Ascending aorta (tissue), 2 donors: ENCODE data around the gene MN1. TPM values are rescaled to one million over a fixed set of nuclear protein-coding genes. Genes with fewer than 3 reads are reported as not detected.

Source experiments
- DNase-seq, 2 donors: peaks; one replicate each; pipeline ENCODE4 v3.0.0-alpha.2; 2019; ENCODE audit warnings: low spot score in 2 of 2
- H3K27ac ChIP-seq, 2 donors: fragments of 200-600 bp; sonication (generic); one replicate each; pipeline ENCODE4 v1.5.1; 2016 to 2017; ENCODE audit warnings: mild to moderate bottlenecking in 1 of 2
- H3K27me3 ChIP-seq: fragments of 200-600 bp; sonication (generic); one replicate; pipeline ENCODE4 v1.5.1; 2017
- H3K36me3 ChIP-seq, 2 donors: fragments of 200-600 bp; sonication (generic); one replicate each; pipeline ENCODE4 v1.5.1; 2016
- H3K4me1 ChIP-seq, 2 donors: fragments of 200-600 bp; sonication (generic); one replicate each; pipeline ENCODE4 v1.5.1; 2016 to 2017; ENCODE audit warnings: mild to moderate bottlenecking in 1 of 2
- H3K4me3 ChIP-seq, 2 donors: fragments of 200-600 bp; sonication (generic); one replicate each; pipeline ENCODE4 v1.5.1; 2016 to 2017; ENCODE audit warnings: mild to moderate bottlenecking in 1 of 2
- H3K9me3 ChIP-seq, 2 donors: fragments of 200-600 bp; sonication (generic); one replicate each; pipeline ENCODE4 v1.5.1; 2016
- CTCF ChIP-seq, 3 experiments: fragments of 200-600 bp in 2 of 3; fragments of 450-650 bp in 1 of 3; sonication (generic) in 2 of 3; IDR thresholded peaks; one replicate each; pipeline ENCODE4 v1.5.1; 2016 to 2019; ENCODE audit warnings: antibody characterized with exemption in 3 of 3, mild to moderate bottlenecking in 1 of 3, moderate library complexity in 1 of 3
- intact Hi-C: fragments of 100-400 bp; cut with DNase I; formaldehyde crosslinking; loops from one replicate; pipeline ENCODE4 v1.15.1; 2023
- total RNA-seq: library from RNA; depleted of rRNA; stranded (reverse); fragments of >200 nt; gene quantifications from one replicate; pipeline ENCODE4 v1.1.0, GENCODE V29; 2016

MN1 gene
- total RNA-seq, 1 donor from 2014 or later: 23.0 TPM

- H3K27ac ChIP-seq: no peak overlapping the region
- H3K4me1 ChIP-seq: peaks cover under 1 to 3% of the 10 kb centered on the region in 2 donors
- no peaks in the 10 kb centered on the region for H3K36me3 ChIP-seq
- no peak overlapping the region for H3K4me3 ChIP-seq
- no peaks in the 10 kb centered on the region for H3K9me3 ChIP-seq
- intact Hi-C loops: no loop called here
- H3K27me3 ChIP-seq: no peaks in the 10 kb centered on the region
- TF ChIP-seq CTCF (IDR thresholded peaks at IDR 0.05): no peak
- no peak for DNase-seq
Observed at GRCh38 chr22:27714068-27714467, 87.5 kb downstream of the MN1 start.

- TF ChIP-seq CTCF (IDR thresholded peaks at IDR 0.05): no peak
- intact Hi-C loops: no loop called here
- Histone ChIP-seq H3K9me3 (no peaks in the 10 kb centered on the region), H3K36me3 (no peaks in the 10 kb centered on the region), H3K4me1 (no peaks in the 10 kb centered on the region), H3K4me3 (no peak overlapping the region), H3K27me3 (no peaks in the 10 kb centered on the region), H3K27ac (no peak overlapping the region)
- DNase-seq: no peak
Observed at GRCh38 chr22:27713461-27713860, 88.1 kb downstream of the MN1 start.

- Histone ChIP-seq H3K4me1 (no peaks in the 10 kb centered on the region), H3K9me3 (no peaks in the 10 kb centered on the region), H3K27ac (no peak overlapping the region), H3K36me3 (no peaks in the 10 kb centered on the region), H3K27me3 (no peaks in the 10 kb centered on the region), H3K4me3 (no peak overlapping the region)
- no peak for DNase-seq
- TF ChIP-seq CTCF (IDR thresholded peaks at IDR 0.05): no peak
- intact Hi-C loops: no loop called here
Observed at GRCh38 chr22:27711756-27712155, 89.8 kb downstream of the MN1 start.

- H3K9me3 ChIP-seq: no peaks in the 10 kb centered on the region
- H3K27ac ChIP-seq: no peak overlapping the region
- no peaks in the 10 kb centered on the region for H3K4me1 ChIP-seq
- no peak for TF ChIP-seq CTCF (IDR thresholded peaks at IDR 0.05)
- no peak for DNase-seq
- H3K36me3 ChIP-seq: no peaks in the 10 kb centered on the region
- intact Hi-C loops: no loop called here
- no peaks in the 10 kb centered on the region for H3K27me3 ChIP-seq
- no peak overlapping the region for H3K4me3 ChIP-seq
Observed at GRCh38 chr22:27711012-27711411, 90.5 kb downstream of the MN1 start.

- no peak for DNase-seq
- TF ChIP-seq CTCF (IDR thresholded peaks at IDR 0.05): no peak
- no peaks in the 10 kb centered on the region for H3K36me3 ChIP-seq
- no peaks in the 10 kb centered on the region for H3K9me3 ChIP-seq
- intact Hi-C loops: no loop called here
- H3K27me3 ChIP-seq: no peaks in the 10 kb centered on the region
- H3K4me3 ChIP-seq: no peak overlapping the region
- H3K4me1 ChIP-seq: no peaks in the 10 kb centered on the region
- H3K27ac ChIP-seq: no peak overlapping the region
Observed at GRCh38 chr22:27709919-27710675, 91.5 kb downstream of the MN1 start.
